ENCODE data around the gene SLC12A4.
"Not testable (repeated sequence)": the region's sequence is repeated elsewhere in the genome, so short reads cannot be mapped to it uniquely, and the experiment has no call there.

SLC12A4 gene

GRCh38 chr16:67998231-67998778, 29.9 kb upstream of the SLC12A4 start:
- not testable (repeated sequence) for H3K27me3 ChIP-seq (ENCODE audit: control insufficient read depth, insufficient read depth, low read length); H3K36me3 ChIP-seq (ENCODE audit: insufficient read depth, low read length); H3K4me2 ChIP-seq (ENCODE audit: low read length); H3K9ac ChIP-seq (ENCODE audit: low read depth, low read length); H3K4me1 ChIP-seq (ENCODE audit: control insufficient read depth, insufficient read depth, low read length); H3K4me3 ChIP-seq (ENCODE audit: low read length); H3K9me3 ChIP-seq (replicated peaks; ENCODE audit: low read length)

GRCh38 chr16:67996666-67997065, 28.2 kb upstream of the SLC12A4 start:
- no peak overlapping the region for H3K9ac ChIP-seq (ENCODE audit: low read depth, low read length)
- peaks cover 9% of the 10 kb centered on the region for H3K4me1 ChIP-seq (ENCODE audit: control insufficient read depth, insufficient read depth, low read length)
- H3K4me3 ChIP-seq (ENCODE audit: low read length): no peak overlapping the region

GRCh38 chr16:67995423-67995822, 27.0 kb upstream of the SLC12A4 start:
- Histone ChIP-seq H3K4me2 (ENCODE audit: low read length) (no peak overlapping the region), H3K36me3 (ENCODE audit: insufficient read depth, low read length) (no peaks in the 10 kb centered on the region), H3K9ac (ENCODE audit: low read depth, low read length) (no peak overlapping the region), H3K27me3 (ENCODE audit: control insufficient read depth, insufficient read depth, low read length) (peaks cover 7% of the 10 kb centered on the region), H3K4me1 (ENCODE audit: control insufficient read depth, insufficient read depth, low read length) (peaks cover 9% of the 10 kb centered on the region), H3K4me3 (ENCODE audit: low read length) (no peak overlapping the region), H3K9me3 (replicated peaks; ENCODE audit: low read length) (no peaks in the 10 kb centered on the region)

More at GRCh38 chr16:67996666-67997065, 28.2 kb upstream of the SLC12A4 start:
- no peaks in the 10 kb centered on the region for H3K36me3 ChIP-seq (ENCODE audit: insufficient read depth, low read length)
- H3K9me3 ChIP-seq (replicated peaks; ENCODE audit: low read length): no peaks in the 10 kb centered on the region
- H3K27me3 ChIP-seq (ENCODE audit: control insufficient read depth, insufficient read depth, low read length): peaks cover 8% of the 10 kb centered on the region
- no peak overlapping the region for H3K4me2 ChIP-seq (ENCODE audit: low read length)

GRCh38 chr16:67994040-67994408, 25.6 kb upstream of the SLC12A4 start:
- H3K4me2 ChIP-seq (ENCODE audit: low read length); H3K36me3 ChIP-seq (ENCODE audit: insufficient read depth, low read length); H3K27me3 ChIP-seq (ENCODE audit: control insufficient read depth, insufficient read depth, low read length); H3K4me1 ChIP-seq (ENCODE audit: control insufficient read depth, insufficient read depth, low read length); H3K4me3 ChIP-seq (ENCODE audit: low read length); H3K9me3 ChIP-seq (replicated peaks; ENCODE audit: low read length): not testable (repeated sequence)
- peak overlapping the region; percentile 75 for H3K9ac ChIP-seq (ENCODE audit: low read depth, low read length)

- Histone ChIP-seq H3K9ac (ENCODE audit: low read depth, low read length) (peak overlapping the region; percentile 75), H3K4me1 (ENCODE audit: control insufficient read depth, insufficient read depth, low read length) (peaks cover 9% of the 10 kb centered on the region), H3K27me3 (ENCODE audit: control insufficient read depth, insufficient read depth, low read length) (no peaks in the 10 kb centered on the region), H3K9me3 (replicated peaks; ENCODE audit: low read length) (no peaks in the 10 kb centered on the region), H3K36me3 (ENCODE audit: insufficient read depth, low read length) (no peaks in the 10 kb centered on the region), H3K4me3 (ENCODE audit: low read length) (peak overlapping the region; percentile 60), H3K4me2 (ENCODE audit: low read length) (peak overlapping the region; percentile 87)
Observed at GRCh38 chr16:67993207-67994039, 25.0 kb upstream of the SLC12A4 start.

GRCh38 chr16:67992661-67993206, 24.3 kb upstream of the SLC12A4 start:
- H3K36me3 ChIP-seq (ENCODE audit: insufficient read depth, low read length): no peaks in the 10 kb centered on the region
- no peaks in the 10 kb centered on the region for H3K9me3 ChIP-seq (replicated peaks; ENCODE audit: low read length)
- no peaks in the 10 kb centered on the region for H3K27me3 ChIP-seq (ENCODE audit: control insufficient read depth, insufficient read depth, low read length)
- H3K4me2 ChIP-seq (ENCODE audit: low read length): peak overlapping the region; percentile 87
- peak overlapping the region; percentile 60 for H3K4me3 ChIP-seq (ENCODE audit: low read length)
- H3K4me1 ChIP-seq (ENCODE audit: control insufficient read depth, insufficient read depth, low read length): peaks cover 10% of the 10 kb centered on the region
- H3K9ac ChIP-seq (ENCODE audit: low read depth, low read length): no peak overlapping the region

- Histone ChIP-seq H3K4me2 (ENCODE audit: low read length) (no peak overlapping the region), H3K27me3 (ENCODE audit: control insufficient read depth, insufficient read depth, low read length) (no peaks in the 10 kb centered on the region), H3K9ac (ENCODE audit: low read depth, low read length) (no peak overlapping the region), H3K9me3 (replicated peaks; ENCODE audit: low read length) (no peaks in the 10 kb centered on the region), H3K4me3 (ENCODE audit: low read length) (no peak overlapping the region), H3K36me3 (ENCODE audit: insufficient read depth, low read length) (no peaks in the 10 kb centered on the region), H3K4me1 (ENCODE audit: control insufficient read depth, insufficient read depth, low read length) (peaks cover 12% of the 10 kb centered on the region)
Observed at GRCh38 chr16:67990018-67990386, 21.6 kb upstream of the SLC12A4 start.

- no peak overlapping the region for H3K4me3 ChIP-seq (ENCODE audit: low read length)
- no peaks in the 10 kb centered on the region for H3K27me3 ChIP-seq (ENCODE audit: control insufficient read depth, insufficient read depth, low read length)
- H3K9ac ChIP-seq (ENCODE audit: low read depth, low read length): no peak overlapping the region
- H3K36me3 ChIP-seq (ENCODE audit: insufficient read depth, low read length): no peaks in the 10 kb centered on the region
- no peaks in the 10 kb centered on the region for H3K9me3 ChIP-seq (replicated peaks; ENCODE audit: low read length)
- H3K4me2 ChIP-seq (ENCODE audit: low read length): no peak overlapping the region
- peaks cover 12% of the 10 kb centered on the region for H3K4me1 ChIP-seq (ENCODE audit: control insufficient read depth, insufficient read depth, low read length)
Observed at GRCh38 chr16:67989322-67990017, 21.0 kb upstream of the SLC12A4 start.

- Histone ChIP-seq H3K9ac (ENCODE audit: low read depth, low read length) (no peak overlapping the region), H3K36me3 (ENCODE audit: insufficient read depth, low read length) (no peaks in the 10 kb centered on the region), H3K27me3 (ENCODE audit: control insufficient read depth, insufficient read depth, low read length) (no peaks in the 10 kb centered on the region), H3K9me3 (replicated peaks; ENCODE audit: low read length) (no peaks in the 10 kb centered on the region), H3K4me1 (ENCODE audit: control insufficient read depth, insufficient read depth, low read length) (peaks cover 11% of the 10 kb centered on the region), H3K4me2 (ENCODE audit: low read length) (no peak overlapping the region), H3K4me3 (ENCODE audit: low read length) (no peak overlapping the region)
Observed at GRCh38 chr16:67988675-67989074, 20.2 kb upstream of the SLC12A4 start.

- Histone ChIP-seq H3K9ac (ENCODE audit: low read depth, low read length) (no peak overlapping the region), H3K4me3 (ENCODE audit: low read length) (no peak overlapping the region), H3K36me3 (ENCODE audit: insufficient read depth, low read length) (no peaks in the 10 kb centered on the region), H3K4me1 (ENCODE audit: control insufficient read depth, insufficient read depth, low read length) (peaks cover 3% of the 10 kb centered on the region), H3K4me2 (ENCODE audit: low read length) (no peak overlapping the region), H3K9me3 (replicated peaks; ENCODE audit: low read length) (no peaks in the 10 kb centered on the region), H3K27me3 (ENCODE audit: control insufficient read depth, insufficient read depth, low read length) (no peaks in the 10 kb centered on the region)
Observed at GRCh38 chr16:67987460-67988160, 19.2 kb upstream of the SLC12A4 start.

- Histone ChIP-seq H3K36me3 (ENCODE audit: insufficient read depth, low read length) (no peaks in the 10 kb centered on the region), H3K27me3 (ENCODE audit: control insufficient read depth, insufficient read depth, low read length) (no peaks in the 10 kb centered on the region), H3K9me3 (replicated peaks; ENCODE audit: low read length) (no peaks in the 10 kb centered on the region), H3K4me3 (ENCODE audit: low read length) (no peak overlapping the region), H3K4me1 (ENCODE audit: control insufficient read depth, insufficient read depth, low read length) (peaks cover 3% of the 10 kb centered on the region), H3K9ac (ENCODE audit: low read depth, low read length) (no peak overlapping the region), H3K4me2 (ENCODE audit: low read length) (no peak overlapping the region)
Observed at GRCh38 chr16:67986949-67987348, 18.5 kb upstream of the SLC12A4 start.

Measured in skeletal muscle satellite cell (primary cell).